Activated naive CD4-positive, alpha-beta T cell treated with anti-CD3 and anti-CD28 coated beads for 36 hours (primary cell): ENCODE results near the gene KIF21A. TPM values are rescaled to one million over a fixed set of nuclear protein-coding genes. Genes with fewer than 3 reads are reported as not detected.

ENCODE experiments used
- CTCF ChIA-PET: fragments of 350-600 bp; sonication (Branson Sonifier 250); formaldehyde crosslinking; loops from one replicate; lab custom pipeline; 2021; ENCODE audit warnings: antibody characterized with exemption; lab: Charles Lee
- DNase-seq: peaks from one replicate; pipeline ENCODE4 v3.0.0-alpha.2; 2020
- H3K27ac Mint-ChIP-seq: one replicate; pipeline ENCODE4 v1.8.0; 2021; ENCODE audit warnings: mild to moderate bottlenecking, mixed read lengths
- H3K27me3 Mint-ChIP-seq: one replicate; pipeline ENCODE4 v1.8.0; 2021; ENCODE audit warnings: low read depth, mixed read lengths
- H3K36me3 Mint-ChIP-seq: one replicate; pipeline ENCODE4 v1.8.0; 2021; ENCODE audit warnings: low read depth, mixed read lengths
- H3K4me1 Mint-ChIP-seq: one replicate; pipeline ENCODE4 v1.8.0; 2021; ENCODE audit warnings: low read depth, mixed read lengths
- H3K4me3 Mint-ChIP-seq: one replicate; pipeline ENCODE4 v1.8.0; 2021; ENCODE audit warnings: mild to moderate bottlenecking, moderate library complexity, mixed read lengths
- H3K9me3 Mint-ChIP-seq: one replicate; pipeline ENCODE4 v1.8.0; 2021; ENCODE audit warnings: mixed read lengths
- intact Hi-C: fragments of 100-400 bp; cut with micrococcal nuclease; formaldehyde crosslinking; loops from one replicate; pipeline ENCODE4 v1.15.1; 2023
- total RNA-seq, 2 experiments: library from RNA; stranded (reverse); gene quantifications; one replicate each; pipeline ENCODE4 v1.2.3, GENCODE V29; 2021

KIF21A gene
- total RNA-seq, 2 experiments from 2014 or later, result 21.4 to 22.0 TPM

DNA sequence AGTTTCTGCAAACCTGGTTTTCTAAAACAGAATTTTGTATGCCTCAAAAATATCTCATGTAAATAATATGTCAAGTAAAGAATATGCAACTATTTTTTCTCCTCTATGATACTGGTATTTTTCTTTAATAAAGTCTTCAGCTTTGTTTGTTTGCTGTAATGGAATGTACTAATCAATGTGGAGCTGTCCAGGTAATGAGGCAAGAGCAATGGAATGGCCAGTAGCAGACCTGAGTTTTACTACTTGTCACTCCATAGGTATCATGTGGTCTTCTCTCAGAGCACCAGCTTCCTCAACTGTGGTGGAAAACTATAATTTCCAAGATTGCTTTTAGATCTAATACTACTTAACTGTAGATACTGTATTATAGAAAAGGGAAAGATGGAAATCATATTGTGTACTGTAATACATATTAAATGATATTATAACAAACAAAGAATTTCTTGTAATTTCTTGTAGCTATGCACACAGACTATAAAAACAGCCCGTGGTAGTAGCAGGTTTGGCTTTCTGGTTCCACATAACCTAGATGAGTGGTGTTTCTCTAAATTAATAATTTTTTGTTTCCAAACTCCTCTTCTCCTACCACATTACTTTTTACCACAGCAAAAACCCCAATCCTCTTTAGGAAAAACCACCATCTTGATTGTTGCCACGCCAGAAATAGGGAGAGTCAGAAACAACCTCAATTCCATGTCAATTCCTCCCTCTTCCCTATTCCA lies 70.6 kb downstream of the KIF21A start:
- Mint-ChIP-seq H3K27me3 (no peaks in the 10 kb centered on the region), H3K36me3 (no peaks in the 10 kb centered on the region), H3K4me3 (no peak overlapping the region), H3K27ac (no peak overlapping the region), H3K9me3 (no peaks in the 10 kb centered on the region), H3K4me1 (peaks cover 7% of the 10 kb centered on the region)
- no peak for DNase-seq
- intact Hi-C loops, result loop anchor here (2.0 kb wide), 1 partner anchor 70 kb away; the partner anchor contains the start of gene KIF21A
- CTCF ChIA-PET, result no interaction called here

- CTCF ChIA-PET, result no interaction called here
- H3K27ac Mint-ChIP-seq, result no peak overlapping the region
Observed at GRCh38 chr12:39369756-39370155, 73.2 kb downstream of the KIF21A start.

DNA sequence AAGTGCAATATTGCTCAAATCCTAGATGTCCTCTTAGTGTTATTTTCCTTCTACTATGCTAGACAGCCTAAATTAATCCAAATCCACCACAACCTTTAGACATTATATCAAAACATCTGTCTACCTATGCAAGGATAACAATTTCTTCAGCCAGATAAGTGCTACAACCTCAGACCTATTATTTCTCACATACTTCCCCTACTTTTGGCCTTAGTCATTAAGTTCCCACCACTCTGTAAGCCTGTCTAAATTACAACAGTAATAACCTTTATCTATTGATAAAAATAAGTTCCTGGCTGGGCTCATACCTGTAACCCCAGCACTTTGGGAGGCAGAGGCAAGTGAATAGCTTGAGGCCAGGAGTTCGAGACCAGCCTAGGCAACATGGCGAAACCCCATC lies 74.0 kb downstream of the KIF21A start:
- Mint-ChIP-seq H3K4me3 (no peak overlapping the region), H3K36me3 (peaks cover 18% of the 10 kb centered on the region), H3K4me1 (peaks cover 7% of the 10 kb centered on the region), H3K27me3 (no peaks in the 10 kb centered on the region), H3K9me3 (no peaks in the 10 kb centered on the region), H3K27ac (no peak overlapping the region)
- no peak for DNase-seq
- intact Hi-C loops, result loop anchor here (10.0 kb wide), 1 partner anchor 626 kb away; no protein-coding TSS in a partner anchor
- CTCF ChIA-PET, result interaction anchor here (0.8 to 1.4 kb wide), 2 partner anchors 29 to 75 kb away, joined by 3 to 4 read pairs; no protein-coding TSS in a partner anchor

More at GRCh38 chr12:39369756-39370155, 73.2 kb downstream of the KIF21A start:
- peaks cover 7% of the 10 kb centered on the region for H3K4me1 Mint-ChIP-seq
- intact Hi-C loops, result loop anchor here (10.0 kb wide), 1 partner anchor 625 kb away; no protein-coding TSS in a partner anchor
- peaks cover 11% of the 10 kb centered on the region for H3K36me3 Mint-ChIP-seq
- DNase-seq, result no peak
- H3K4me3 Mint-ChIP-seq, result no peak overlapping the region
- no peaks in the 10 kb centered on the region for H3K9me3 Mint-ChIP-seq
- no peaks in the 10 kb centered on the region for H3K27me3 Mint-ChIP-seq

GRCh38 chr12:39368096-39368495 lies 74.8 kb downstream of the KIF21A start:
- no peak for DNase-seq
- H3K27ac Mint-ChIP-seq, result no peak overlapping the region
- H3K4me1 Mint-ChIP-seq, result peaks cover 5% of the 10 kb centered on the region
- H3K36me3 Mint-ChIP-seq, result peaks cover 20% of the 10 kb centered on the region
- H3K9me3 Mint-ChIP-seq, result no peaks in the 10 kb centered on the region
- intact Hi-C loops, result loop anchor here (10.0 kb wide), 1 partner anchor 627 kb away; no protein-coding TSS in a partner anchor
- CTCF ChIA-PET, result interaction anchor here (1.4 kb wide), 1 partner anchor 28 kb away, joined by 3 read pairs; no protein-coding TSS in a partner anchor
- H3K4me3 Mint-ChIP-seq, result no peak overlapping the region
- H3K27me3 Mint-ChIP-seq, result no peaks in the 10 kb centered on the region

DNA sequence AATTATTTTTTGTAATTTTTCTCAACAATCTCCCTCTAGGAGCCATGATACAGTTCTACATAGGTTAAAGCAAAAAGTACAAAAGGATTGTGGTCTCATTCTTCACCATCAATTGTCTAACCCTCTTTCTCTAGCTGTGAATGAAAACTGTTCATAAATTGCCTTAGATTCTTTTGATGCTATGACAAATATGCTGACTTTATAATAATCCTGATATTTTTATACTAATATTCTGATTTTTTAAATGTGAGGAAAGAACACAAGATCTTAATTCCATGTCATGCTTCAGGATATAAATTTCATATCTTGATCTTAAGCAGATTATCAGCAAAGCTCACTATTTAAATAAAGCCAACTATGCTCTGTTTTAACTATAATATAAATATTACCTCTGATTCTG lies 75.4 kb downstream of the KIF21A start:
- Mint-ChIP-seq H3K36me3 (peaks cover 20% of the 10 kb centered on the region), H3K9me3 (no peaks in the 10 kb centered on the region), H3K27me3 (no peaks in the 10 kb centered on the region), H3K27ac (no peak overlapping the region), H3K4me1 (no peaks in the 10 kb centered on the region), H3K4me3 (no peak overlapping the region)
- intact Hi-C loops, result loop anchor here (10.0 kb wide), 1 partner anchor 627 kb away; no protein-coding TSS in a partner anchor
- CTCF ChIA-PET, result interaction anchor here (1.4 kb wide), 1 partner anchor 27 kb away, joined by 3 read pairs; no protein-coding TSS in a partner anchor
- DNase-seq, result no peak

- H3K27me3 Mint-ChIP-seq, result no peaks in the 10 kb centered on the region
- CTCF ChIA-PET, result interaction anchor here (1.0 kb wide), 2 partner anchors 10 to 327 kb away, joined by 3 read pairs; no protein-coding TSS in a partner anchor
- H3K9me3 Mint-ChIP-seq, result no peaks in the 10 kb centered on the region
- intact Hi-C loops, result loop anchor here (1.0 to 10.0 kb wide), 4 partner anchors 74 to 629 kb away; partner anchors contain the start of gene ABCD2
- H3K27ac Mint-ChIP-seq, result no peak overlapping the region
- H3K4me1 Mint-ChIP-seq, result no peaks in the 10 kb centered on the region
- H3K4me3 Mint-ChIP-seq, result no peak overlapping the region
- H3K36me3 Mint-ChIP-seq, result peaks cover 26% of the 10 kb centered on the region
- no peak for DNase-seq
Observed at GRCh38 chr12:39365364-39366001, 77.4 kb downstream of the KIF21A start.

DNA sequence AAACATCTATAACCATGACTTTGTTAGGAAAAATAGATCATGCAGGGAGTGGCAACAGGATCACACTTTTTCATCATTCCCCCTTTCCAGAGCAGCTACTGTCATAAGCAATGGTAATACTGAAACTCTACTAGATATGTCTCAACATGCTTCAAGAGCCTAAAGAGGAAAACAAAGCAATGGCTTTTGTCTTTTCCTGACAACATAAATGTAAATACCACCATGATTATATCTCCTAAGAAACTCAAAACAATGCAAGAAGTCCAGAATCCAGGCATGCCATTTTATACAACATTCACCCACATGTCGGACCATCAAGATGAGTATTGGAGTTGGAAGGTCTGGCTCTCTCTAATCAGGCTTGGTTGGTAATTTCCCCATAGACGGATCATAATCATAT lies 78.7 kb downstream of the KIF21A start:
- no peak for DNase-seq
- H3K4me1 Mint-ChIP-seq, result no peaks in the 10 kb centered on the region
- H3K4me3 Mint-ChIP-seq, result no peak overlapping the region
- no peaks in the 10 kb centered on the region for H3K27me3 Mint-ChIP-seq
- no peak overlapping the region for H3K27ac Mint-ChIP-seq
- CTCF ChIA-PET, result no interaction called here
- H3K36me3 Mint-ChIP-seq, result peaks cover 26% of the 10 kb centered on the region
- no peaks in the 10 kb centered on the region for H3K9me3 Mint-ChIP-seq
- intact Hi-C loops, result loop anchor here (2.0 to 10.0 kb wide), 2 partner anchors 255 to 631 kb away; partner anchors contain the start of gene ABCD2

DNA sequence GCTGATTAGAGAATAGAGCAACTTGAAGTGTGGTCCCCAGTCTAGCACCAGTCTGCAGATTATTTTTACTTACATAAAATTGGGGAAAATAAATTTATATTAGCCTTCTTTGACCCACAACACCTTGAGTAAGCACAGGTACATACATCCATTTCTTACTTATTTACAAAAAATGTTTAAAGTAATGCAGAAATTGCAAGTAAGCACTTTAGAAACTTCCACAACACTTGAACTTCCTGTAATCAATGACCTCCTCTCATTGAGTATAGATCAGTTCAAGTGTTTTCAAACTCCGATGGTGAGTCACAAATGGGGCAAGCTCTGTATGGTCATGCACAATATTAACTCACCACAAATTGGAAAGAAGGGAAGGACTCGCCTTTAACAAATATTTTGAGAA lies 83.3 kb downstream of the KIF21A start:
- Mint-ChIP-seq H3K36me3 (peaks cover 34% of the 10 kb centered on the region), H3K9me3 (no peaks in the 10 kb centered on the region), H3K27me3 (no peaks in the 10 kb centered on the region), H3K4me3 (no peak overlapping the region), H3K27ac (no peak overlapping the region), H3K4me1 (no peaks in the 10 kb centered on the region)
- intact Hi-C loops, result loop anchor here (10.0 kb wide), 1 partner anchor 635 kb away; no protein-coding TSS in a partner anchor
- CTCF ChIA-PET, result interaction anchor here (0.6 kb wide), 1 partner anchor 717 kb away, joined by 3 read pairs; no protein-coding TSS in a partner anchor
- no peak for DNase-seq

GRCh38 chr12:39357041-39357440 lies 85.9 kb downstream of the KIF21A start:
- CTCF ChIA-PET, result no interaction called here
- intact Hi-C loops, result no loop called here
- Mint-ChIP-seq H3K27me3 (no peaks in the 10 kb centered on the region), H3K36me3 (peaks cover 26% of the 10 kb centered on the region), H3K27ac (no peak overlapping the region), H3K9me3 (no peaks in the 10 kb centered on the region), H3K4me3 (no peak overlapping the region), H3K4me1 (no peaks in the 10 kb centered on the region)
- DNase-seq, result no peak

DNA sequence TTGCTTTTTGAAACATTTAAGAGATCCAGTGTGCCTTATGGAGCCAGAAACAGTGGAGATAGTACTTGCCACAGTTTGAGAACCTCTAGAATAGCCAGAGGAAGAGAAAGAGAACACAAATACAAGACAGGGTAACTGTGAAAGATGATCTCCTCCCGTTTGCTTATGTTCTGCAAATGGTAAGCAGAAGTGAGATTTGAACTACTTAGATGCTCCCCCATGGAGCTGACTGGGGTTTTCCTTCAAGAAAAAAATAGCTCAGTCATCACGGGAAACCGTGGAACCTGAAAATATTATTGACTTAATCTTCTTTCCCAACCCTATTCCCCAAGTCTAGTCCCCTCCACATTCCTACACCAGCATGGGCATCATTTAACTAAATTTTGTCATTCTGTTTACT lies 87.1 kb downstream of the KIF21A start:
- intact Hi-C loops, result no loop called here
- Mint-ChIP-seq H3K36me3 (peaks cover 27% of the 10 kb centered on the region), H3K9me3 (no peaks in the 10 kb centered on the region), H3K4me3 (no peak overlapping the region), H3K4me1 (no peaks in the 10 kb centered on the region), H3K27ac (no peak overlapping the region), H3K27me3 (no peaks in the 10 kb centered on the region)
- DNase-seq, result no peak
- CTCF ChIA-PET, result interaction anchor here (1.2 kb wide), 1 partner anchor 9 kb away, joined by 3 read pairs; no protein-coding TSS in a partner anchor

GRCh38 chr12:39354955-39355354 lies 88.0 kb downstream of the KIF21A start:
- intact Hi-C loops, result no loop called here
- Mint-ChIP-seq H3K36me3 (peaks cover 29% of the 10 kb centered on the region), H3K4me3 (no peak overlapping the region), H3K4me1 (no peaks in the 10 kb centered on the region), H3K27me3 (no peaks in the 10 kb centered on the region), H3K27ac (no peak overlapping the region), H3K9me3 (no peaks in the 10 kb centered on the region)
- CTCF ChIA-PET, result interaction anchor here (1.2 kb wide), 1 partner anchor 10 kb away, joined by 3 read pairs; no protein-coding TSS in a partner anchor
- no peak for DNase-seq

DNA sequence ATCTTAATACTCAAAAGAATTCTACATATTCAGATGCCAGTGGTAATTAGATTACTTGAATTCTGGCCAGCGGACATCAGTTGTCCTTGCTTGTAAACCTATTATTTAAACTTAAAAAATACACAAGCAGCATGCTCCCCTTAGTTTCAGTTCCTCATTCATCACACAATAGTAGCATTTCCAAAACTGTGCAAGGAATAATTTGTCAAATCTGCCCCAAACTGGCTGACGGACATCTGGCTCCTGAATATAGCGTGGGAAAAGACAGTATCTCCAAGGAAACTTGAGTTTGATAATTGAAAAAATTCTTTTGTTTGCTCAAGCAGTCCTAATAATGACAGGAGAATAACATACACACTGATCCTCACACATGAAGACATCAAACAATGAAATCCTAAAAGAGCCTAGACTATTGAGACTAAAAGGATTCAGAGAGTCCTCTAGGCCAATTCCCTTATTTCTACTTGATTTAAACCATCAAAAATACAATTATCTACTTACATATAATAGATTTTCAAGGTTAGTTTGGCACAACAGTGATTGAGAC lies 90.4 kb downstream of the KIF21A start:
- no peak overlapping the region for H3K4me3 Mint-ChIP-seq
- no peaks in the 10 kb centered on the region for H3K4me1 Mint-ChIP-seq
- intact Hi-C loops, result no loop called here
- no peaks in the 10 kb centered on the region for H3K27me3 Mint-ChIP-seq
- H3K27ac Mint-ChIP-seq, result no peak overlapping the region
- no peaks in the 10 kb centered on the region for H3K9me3 Mint-ChIP-seq
- H3K36me3 Mint-ChIP-seq, result peaks cover 26% of the 10 kb centered on the region
- CTCF ChIA-PET, result no interaction called here
- DNase-seq, result no peak
